Body of pancreas (tissue), 4 donors: ENCODE data around the gene KRT78.

ENCODE experiments used
- POLR2A ChIP-seq, 3 donors: fragments of 450-650 bp; IDR thresholded peaks; one replicate each; pipeline ENCODE4 v1.6.1; 2016; ENCODE audit warnings: antibody characterized with exemption in 3 of 3, mild to moderate bottlenecking in 2 of 3
- TF ChIP-seq, protein P1 (sequence below), 7 experiments: fragments of 450-650 bp in 4 of 7; fragments of 200-600 bp in 3 of 7; sonication (generic) in 3 of 7; IDR thresholded peaks; one replicate each; pipeline ENCODE4 v1.5.1; 2016 to 2019; ENCODE audit warnings: antibody characterized with exemption in 7 of 7

DNA sequence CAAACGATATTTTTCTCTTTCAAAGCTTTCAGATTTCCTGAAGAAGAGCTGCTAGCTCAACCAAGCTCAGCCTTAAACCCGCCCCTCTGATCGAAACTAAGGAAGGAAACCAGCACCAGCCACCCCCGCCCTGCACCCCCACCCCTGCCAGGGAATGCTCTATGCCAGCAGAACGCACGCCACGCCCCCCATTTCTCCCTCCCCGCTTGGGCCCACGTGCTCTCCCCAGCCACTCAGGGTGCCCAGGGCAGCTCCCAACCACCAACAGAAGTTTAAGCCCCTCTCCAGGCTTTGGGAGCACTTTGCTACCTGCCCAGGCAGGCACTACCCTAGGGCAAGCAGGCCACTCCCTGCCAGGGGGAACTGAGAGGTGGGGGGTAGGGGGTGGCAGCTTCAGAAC, 18.8 kb upstream of the KRT78 start:
- TF ChIP-seq, protein P1, sequence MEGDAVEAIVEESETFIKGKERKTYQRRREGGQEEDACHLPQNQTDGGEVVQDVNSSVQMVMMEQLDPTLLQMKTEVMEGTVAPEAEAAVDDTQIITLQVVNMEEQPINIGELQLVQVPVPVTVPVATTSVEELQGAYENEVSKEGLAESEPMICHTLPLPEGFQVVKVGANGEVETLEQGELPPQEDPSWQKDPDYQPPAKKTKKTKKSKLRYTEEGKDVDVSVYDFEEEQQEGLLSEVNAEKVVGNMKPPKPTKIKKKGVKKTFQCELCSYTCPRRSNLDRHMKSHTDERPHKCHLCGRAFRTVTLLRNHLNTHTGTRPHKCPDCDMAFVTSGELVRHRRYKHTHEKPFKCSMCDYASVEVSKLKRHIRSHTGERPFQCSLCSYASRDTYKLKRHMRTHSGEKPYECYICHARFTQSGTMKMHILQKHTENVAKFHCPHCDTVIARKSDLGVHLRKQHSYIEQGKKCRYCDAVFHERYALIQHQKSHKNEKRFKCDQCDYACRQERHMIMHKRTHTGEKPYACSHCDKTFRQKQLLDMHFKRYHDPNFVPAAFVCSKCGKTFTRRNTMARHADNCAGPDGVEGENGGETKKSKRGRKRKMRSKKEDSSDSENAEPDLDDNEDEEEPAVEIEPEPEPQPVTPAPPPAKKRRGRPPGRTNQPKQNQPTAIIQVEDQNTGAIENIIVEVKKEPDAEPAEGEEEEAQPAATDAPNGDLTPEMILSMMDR (IDR thresholded peaks at IDR 0.05): no peak
- no peak for TF ChIP-seq POLR2A (IDR thresholded peaks at IDR 0.05)
